ENCODE measurements around the gene DGCR6.
"Not testable (repeated sequence)": the region's sequence is repeated elsewhere in the genome, so short reads cannot be mapped to it uniquely, and the experiment has no call there.

The DGCR6 gene

DNA sequence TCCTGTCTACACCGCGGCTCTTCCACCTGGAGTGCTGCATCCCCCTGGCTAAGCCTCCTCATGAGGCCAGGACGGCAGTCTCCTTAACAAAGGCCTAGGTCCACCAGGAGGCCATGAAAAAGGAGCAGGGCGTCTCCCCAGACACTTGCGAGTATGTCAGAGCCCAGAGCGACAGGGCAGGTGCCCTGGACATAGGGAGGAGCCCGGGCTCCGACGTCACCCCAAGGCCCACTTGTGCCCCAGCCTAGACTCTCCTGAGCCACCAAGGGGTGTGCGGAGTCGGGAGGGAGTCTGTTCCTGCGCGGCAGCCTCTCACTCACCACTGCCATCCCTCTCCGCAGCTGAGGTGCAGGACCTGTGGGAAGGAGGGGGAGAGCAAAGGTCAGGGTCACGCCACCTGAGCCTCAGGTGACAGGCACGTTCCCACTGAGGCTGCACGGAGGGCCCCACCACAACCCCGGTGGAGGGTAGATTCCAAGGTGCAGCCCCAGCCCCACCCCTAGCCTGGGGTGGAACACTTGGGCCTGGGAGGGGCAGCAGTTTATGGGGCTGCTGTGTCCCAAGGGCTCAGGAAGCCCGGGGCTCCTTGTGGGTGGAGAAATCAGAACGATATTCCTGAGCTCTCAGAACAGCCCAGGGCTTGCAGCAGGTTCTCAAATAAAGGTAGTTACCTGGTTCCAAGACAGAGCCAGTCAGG is 19.4 kb downstream of the DGCR6 start:
- in situ Hi-C loops (cut with HindIII; ENCODE audit: low pct_unique_long_range_greater_than_20kb, low sequenced_read_pairs): no loop called here
- no peak for TF ChIP-seq JUND (IDR thresholded peaks at IDR 0.05; ENCODE audit: low read depth)
- no peak for DNase-seq (ENCODE audit: low read depth in 1 of 2, low spot score in 1 of 2)

DNA sequence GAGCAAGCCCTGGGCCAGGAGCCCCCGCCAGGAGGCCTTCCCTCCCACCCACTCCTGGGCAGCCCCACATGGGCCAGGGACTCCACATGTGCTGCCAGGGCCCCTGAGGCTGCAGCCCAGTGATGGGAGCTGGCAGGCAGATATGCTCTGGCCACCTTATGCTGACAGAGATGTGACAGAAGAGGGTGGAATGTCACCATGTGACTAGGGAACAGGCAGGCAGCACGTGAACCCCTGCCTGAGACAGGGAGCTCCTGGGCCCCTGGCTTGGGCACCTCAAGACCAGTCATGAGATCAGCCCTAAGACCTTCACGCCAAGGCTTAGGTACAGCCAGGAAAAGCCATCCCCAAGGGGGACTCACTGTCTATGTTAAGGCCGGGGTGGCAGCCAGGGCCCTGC is 20.9 kb downstream of the DGCR6 start:
- no peak for DNase-seq (ENCODE audit: low read depth in 1 of 2, low spot score in 1 of 2)
- in situ Hi-C loops (cut with HindIII; ENCODE audit: low pct_unique_long_range_greater_than_20kb, low sequenced_read_pairs): no loop called here
- TF ChIP-seq JUND (IDR thresholded peaks at IDR 0.05; ENCODE audit: low read depth): no peak

DNA sequence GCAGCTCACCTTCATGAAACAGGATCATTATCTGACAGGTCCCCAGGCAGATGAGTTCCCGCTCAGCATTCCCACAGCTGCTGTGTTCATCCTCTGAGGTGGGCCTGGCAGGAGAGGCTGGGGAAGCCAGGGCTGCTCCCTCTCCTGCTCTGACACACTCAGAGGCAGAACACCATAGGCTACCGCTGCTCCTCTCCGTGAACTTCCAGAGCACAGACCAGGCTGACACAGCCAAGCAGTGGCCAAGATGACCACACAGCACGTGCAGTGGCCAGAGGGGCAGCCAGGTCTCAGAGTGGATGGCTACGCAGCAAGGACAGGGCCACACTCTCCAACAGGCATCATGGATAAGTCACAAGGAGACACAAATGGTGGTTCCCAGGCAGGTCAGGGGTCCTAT is 21.5 kb downstream of the DGCR6 start:
- DNase-seq (ENCODE audit: low read depth in 1 of 2, low spot score in 1 of 2): no peak
- no peak for TF ChIP-seq JUND (IDR thresholded peaks at IDR 0.05; ENCODE audit: low read depth)
- in situ Hi-C loops (cut with HindIII; ENCODE audit: low pct_unique_long_range_greater_than_20kb, low sequenced_read_pairs): no loop called here

DNA sequence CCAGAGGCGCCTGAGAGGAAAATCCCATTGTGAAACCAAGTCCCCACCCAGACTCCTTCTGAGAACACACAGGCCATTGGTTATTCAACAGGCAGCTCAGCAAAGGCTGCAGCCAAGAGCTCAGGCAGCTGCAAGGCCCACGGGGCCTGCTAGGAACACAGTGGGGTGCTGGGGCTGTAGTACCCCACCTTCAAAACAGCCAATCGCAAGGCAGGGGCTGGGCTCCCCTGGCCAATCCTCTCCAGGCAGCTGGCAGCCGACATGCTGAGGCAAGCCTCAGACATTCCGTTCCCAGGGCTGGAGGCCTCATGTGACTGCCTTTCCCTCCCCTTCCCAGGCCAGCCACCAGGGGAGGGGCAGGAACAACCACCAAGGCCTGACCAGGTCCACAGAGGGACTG is 23.3 kb downstream of the DGCR6 start:
- DNase-seq (ENCODE audit: low read depth in 1 of 2, low spot score in 1 of 2): no peak
- in situ Hi-C loops (cut with HindIII; ENCODE audit: low pct_unique_long_range_greater_than_20kb, low sequenced_read_pairs): no loop called here
- no peak for TF ChIP-seq JUND (IDR thresholded peaks at IDR 0.05; ENCODE audit: low read depth)

GRCh38 chr22:18931905-18932652 is 26.0 kb downstream of the DGCR6 start:
- no peak for TF ChIP-seq JUND (IDR thresholded peaks at IDR 0.05; ENCODE audit: low read depth)
- in situ Hi-C loops (cut with HindIII; ENCODE audit: low pct_unique_long_range_greater_than_20kb, low sequenced_read_pairs): no loop called here
- DNase-seq (ENCODE audit: low read depth in 1 of 2, low spot score in 1 of 2): no peak

GRCh38 chr22:18933914-18934313 is 27.8 kb downstream of the DGCR6 start:
- in situ Hi-C loops (cut with HindIII; ENCODE audit: low pct_unique_long_range_greater_than_20kb, low sequenced_read_pairs): no loop called here
- no peak for TF ChIP-seq JUND (IDR thresholded peaks at IDR 0.05; ENCODE audit: low read depth)
- no peak for DNase-seq (ENCODE audit: low read depth in 1 of 2, low spot score in 1 of 2)

GRCh38 chr22:18934688-18935087 is 28.6 kb downstream of the DGCR6 start:
- DNase-seq (ENCODE audit: low read depth in 1 of 2, low spot score in 1 of 2); in situ Hi-C loops (cut with HindIII; ENCODE audit: low pct_unique_long_range_greater_than_20kb, low sequenced_read_pairs): not testable (repeated sequence)

DNA sequence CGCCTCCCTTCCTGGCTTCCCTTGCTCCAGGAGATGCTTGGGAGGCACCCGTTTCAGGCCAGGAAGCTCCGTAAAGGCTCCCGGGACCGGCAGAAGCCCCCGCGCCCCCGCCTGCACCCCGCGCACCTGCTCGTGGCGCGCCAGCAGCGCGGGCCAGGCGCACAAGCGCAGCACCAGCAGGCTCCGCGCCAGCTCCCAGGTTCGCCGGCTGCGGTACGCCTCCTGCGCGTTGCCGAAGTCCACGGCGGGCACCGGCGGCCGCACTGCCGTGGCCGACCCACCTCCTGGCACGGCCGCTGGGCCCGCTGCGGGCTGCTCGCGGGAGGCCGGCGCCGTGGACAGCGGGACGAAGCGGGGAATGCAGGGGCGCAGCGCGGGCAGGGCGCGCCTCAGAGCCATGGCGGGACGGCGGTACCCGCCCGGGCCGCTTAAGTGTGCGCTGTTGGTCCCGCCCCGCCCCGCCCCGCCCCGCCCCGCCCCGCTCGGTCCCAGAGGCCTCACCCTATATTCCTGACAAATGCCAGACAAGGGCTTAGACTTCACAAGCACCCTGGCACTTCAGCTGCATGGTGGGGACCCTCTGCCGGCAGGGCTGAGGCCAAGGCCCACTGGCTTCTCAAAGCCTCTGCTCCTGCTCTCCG is 29.9 kb downstream of the DGCR6 start, which contains the start of gene PRODH:
PRODH (minus strand) TSS at position 405 of the 641 bp plus-strand sequence; CDS start at position 399, 6 bp downstream.
- no peak for DNase-seq (ENCODE audit: low read depth in 1 of 2, low spot score in 1 of 2)
- no peak for TF ChIP-seq JUND (IDR thresholded peaks at IDR 0.05; ENCODE audit: low read depth)
- in situ Hi-C loops (cut with HindIII; ENCODE audit: low pct_unique_long_range_greater_than_20kb, low sequenced_read_pairs): no loop called here

DNA sequence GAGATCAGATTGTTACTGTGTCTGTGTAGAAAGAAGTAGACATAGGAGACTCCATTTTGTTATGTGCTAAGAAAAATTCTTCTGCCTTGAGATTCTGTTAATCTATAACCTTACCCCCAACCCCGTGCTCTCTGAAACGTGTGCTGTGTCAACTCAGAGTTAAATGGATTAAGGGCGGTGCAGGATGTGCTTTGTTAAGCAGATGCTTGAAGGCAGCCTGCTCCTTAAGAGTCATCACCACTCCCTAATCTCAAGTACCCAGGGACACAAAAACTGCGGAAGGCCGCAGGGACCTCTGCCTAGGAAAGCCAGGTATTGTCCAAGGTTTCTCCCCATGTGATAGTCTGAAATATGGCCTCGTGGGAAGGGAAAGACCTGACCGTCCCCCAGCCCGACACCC is 32.6 kb downstream of the DGCR6 start:
- DNase-seq (ENCODE audit: low read depth in 1 of 2, low spot score in 1 of 2); in situ Hi-C loops (cut with HindIII; ENCODE audit: low pct_unique_long_range_greater_than_20kb, low sequenced_read_pairs): not testable (repeated sequence)

DNA sequence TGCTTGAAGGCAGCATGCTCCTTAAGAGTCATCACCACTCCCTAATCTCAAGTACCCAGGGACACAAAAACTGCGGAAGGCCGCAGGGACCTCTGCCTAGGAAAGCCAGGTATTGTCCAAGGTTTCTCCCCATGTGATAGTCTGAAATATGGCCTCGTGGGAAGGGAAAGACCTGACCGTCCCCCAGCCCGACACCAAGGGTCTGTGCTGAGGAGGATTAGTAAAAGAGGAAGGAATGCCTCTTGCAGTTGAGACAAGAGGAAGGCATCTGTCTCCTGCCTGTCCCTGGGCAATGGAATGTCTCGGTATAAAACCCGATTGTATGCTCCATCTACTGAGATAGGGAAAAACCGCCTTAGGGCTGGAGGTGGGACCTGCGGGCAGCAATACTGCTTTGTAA is 41.0 kb downstream of the DGCR6 start:
- in situ Hi-C loops (cut with HindIII; ENCODE audit: low pct_unique_long_range_greater_than_20kb, low sequenced_read_pairs); DNase-seq (ENCODE audit: low read depth in 1 of 2, low spot score in 1 of 2): not testable (repeated sequence)

DNA sequence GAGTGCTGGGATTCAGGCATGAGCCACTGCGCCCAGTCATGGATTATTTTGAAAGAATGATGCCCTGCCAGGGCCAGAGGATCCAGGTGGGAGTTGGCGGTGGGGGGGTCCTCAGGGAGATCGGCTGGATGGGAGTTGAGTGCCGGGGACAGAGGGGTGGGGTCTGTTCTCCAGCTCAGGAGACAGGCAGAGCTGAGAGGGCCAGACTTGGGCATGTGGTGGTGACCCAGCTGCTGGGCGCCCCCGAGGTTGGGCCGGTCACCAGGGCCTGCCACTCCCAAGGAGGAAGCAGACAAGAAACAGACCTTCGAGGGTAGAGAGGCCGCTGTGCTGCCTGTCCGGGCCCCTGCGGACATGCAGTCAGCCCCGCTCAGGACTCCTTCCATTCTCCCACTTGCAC is 41.8 kb downstream of the DGCR6 start:
- TF ChIP-seq JUND (IDR thresholded peaks at IDR 0.05; ENCODE audit: low read depth): no peak
- in situ Hi-C loops (cut with HindIII; ENCODE audit: low pct_unique_long_range_greater_than_20kb, low sequenced_read_pairs): no loop called here
- DNase-seq (ENCODE audit: low read depth in 1 of 2, low spot score in 1 of 2): no peak

DNA sequence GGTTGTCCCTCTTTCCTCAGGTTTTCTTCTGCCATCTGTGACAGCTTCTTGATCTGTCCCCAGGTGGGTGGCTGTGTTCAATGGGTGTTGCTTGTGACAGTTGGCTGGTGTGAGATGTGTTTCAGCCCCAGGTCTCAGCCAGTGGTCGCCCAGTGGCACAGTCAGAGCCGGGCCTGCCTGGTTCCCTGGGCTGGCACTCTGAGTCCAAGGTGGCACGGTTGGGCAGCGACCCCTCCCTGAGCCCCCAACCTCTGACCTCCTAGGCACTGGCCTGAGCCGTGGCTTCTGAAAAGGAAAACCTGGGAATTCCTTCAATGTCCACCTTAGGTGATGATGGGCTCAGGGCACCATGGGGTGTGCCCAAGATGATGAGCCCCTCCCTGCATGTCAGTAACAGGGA is 44.0 kb downstream of the DGCR6 start:
- TF ChIP-seq JUND (IDR thresholded peaks at IDR 0.05; ENCODE audit: low read depth): no peak
- in situ Hi-C loops (cut with HindIII; ENCODE audit: low pct_unique_long_range_greater_than_20kb, low sequenced_read_pairs): no loop called here
- DNase-seq (ENCODE audit: low read depth in 1 of 2, low spot score in 1 of 2): no peak

- in situ Hi-C loops (cut with HindIII; ENCODE audit: low pct_unique_long_range_greater_than_20kb, low sequenced_read_pairs): no loop called here
- DNase-seq (ENCODE audit: low read depth in 1 of 2, low spot score in 1 of 2): no peak
- no peak for TF ChIP-seq JUND (IDR thresholded peaks at IDR 0.05; ENCODE audit: low read depth)
Observed at GRCh38 chr22:18952022-18952421, 45.9 kb downstream of the DGCR6 start.

DNA sequence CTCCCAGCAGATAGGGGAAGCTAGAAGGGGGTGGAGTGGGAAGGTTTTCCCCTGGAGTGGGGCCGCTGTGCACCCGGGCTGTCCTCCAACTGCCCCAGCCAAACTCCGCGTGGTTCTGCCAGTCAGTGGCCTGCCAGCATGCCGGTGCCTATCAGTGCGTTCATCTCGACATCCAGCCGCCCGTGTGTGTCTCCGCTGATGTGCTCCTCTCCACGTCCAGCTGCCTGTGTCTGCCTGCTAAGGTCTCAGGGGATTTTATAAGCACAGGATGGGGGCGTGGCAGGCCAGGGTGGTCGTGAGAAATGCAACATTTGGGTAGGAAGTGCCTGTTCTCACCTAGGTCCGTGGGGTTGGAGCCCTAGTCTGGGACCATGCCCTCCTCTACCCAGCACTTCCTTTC is 47.0 kb downstream of the DGCR6 start:
- in situ Hi-C loops (cut with HindIII; ENCODE audit: low pct_unique_long_range_greater_than_20kb, low sequenced_read_pairs): not testable (repeated sequence)

DNA sequence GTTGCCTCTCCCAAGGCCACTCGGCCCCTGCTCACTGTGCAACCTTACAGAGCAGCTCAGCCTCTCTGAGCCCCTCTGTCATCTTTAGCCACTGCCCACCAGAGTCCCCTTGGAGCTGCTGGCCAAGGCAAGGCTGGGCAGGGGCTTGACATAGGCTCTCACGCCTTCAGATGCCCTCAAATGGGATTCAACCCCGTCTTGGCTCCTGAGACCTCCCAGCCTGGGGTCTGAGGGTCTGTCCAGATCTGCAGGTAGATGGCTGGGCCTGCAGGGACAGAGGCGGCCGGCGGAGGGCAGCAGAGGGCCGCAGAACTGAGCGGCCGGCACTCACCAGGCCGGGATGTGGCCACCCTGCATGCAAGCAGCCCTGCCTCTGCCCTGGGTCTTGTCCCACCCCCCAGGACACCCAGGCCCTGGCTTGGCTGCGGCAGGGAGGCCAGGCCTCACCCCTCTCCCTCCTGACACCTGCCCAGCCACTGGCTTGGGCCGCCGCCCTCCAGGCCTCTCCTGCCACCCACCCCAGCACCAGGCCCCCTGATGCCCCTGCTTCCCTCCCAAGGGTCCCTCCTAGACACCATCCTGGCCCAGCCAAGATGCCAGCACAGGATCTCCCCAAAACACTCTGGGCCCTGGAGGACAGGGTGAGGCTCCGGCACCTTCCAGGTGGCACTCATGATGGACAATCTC is 48.3 kb downstream of the DGCR6 start:
- peak; percentile 40 to 46 for DNase-seq (ENCODE audit: low read depth in 1 of 2, low spot score in 1 of 2)
- in situ Hi-C loops (cut with HindIII; ENCODE audit: low pct_unique_long_range_greater_than_20kb, low sequenced_read_pairs): not testable (repeated sequence)

More for the DNA sequence above, 47.0 kb downstream of the DGCR6 start:
- not testable (repeated sequence) for DNase-seq (ENCODE audit: low read depth in 1 of 2, low spot score in 1 of 2)

All from T47D (cell line).